Spleen (tissue), 7 donors: ENCODE measurements around the gene HPS4.

Experiments
- CTCF ChIP-seq, 11 experiments: fragments of 200-600 bp in 7 of 11; fragments of 450-650 bp in 4 of 11; sonication (generic) in 4 of 11; IDR thresholded peaks in 8 of 11; conservative IDR thresholded peaks in 3 of 11; 1 replicate in 7 of 11; 2 replicates in 4 of 11; pipeline versions ENCODE4 v1.4.0 to v1.8.0; 2016 to 2021; ENCODE audit warnings: antibody characterized with exemption in 11 of 11, inconsistent platforms in 4 of 11, mild to moderate bottlenecking in 1 of 11
- POLR2A ChIP-seq, 3 donors: fragments of 450-650 bp; IDR thresholded peaks; one replicate each; pipeline ENCODE4 v1.5.1; 2017; ENCODE audit warnings: antibody characterized with exemption in 3 of 3, mild to moderate bottlenecking in 1 of 3
- donor health status: DM: no; HTN: no; CAD: no; lungs with moderate emphysema.
- donor health status: DM: no; HTN: no; CAD: no.
- donor health status: DM: no; HTN: no; CAD: no.

GRCh38 chr22:26463101-26463661 is 20.4 kb downstream of the HPS4 start:
- TF ChIP-seq CTCF (IDR thresholded peaks at IDR 0.05 in 8 of 11, conservative IDR thresholded peaks at IDR 0.05 in 3 of 11) (no peak), POLR2A (IDR thresholded peaks at IDR 0.05) (no peak)
